Measurements from ENCODE around the gene IRX3.

The IRX3 gene

GRCh38 chr16:54285414-54286089 lies 1.0 kb downstream of the IRX3 start:
- TF ChIP-seq, protein P1, sequence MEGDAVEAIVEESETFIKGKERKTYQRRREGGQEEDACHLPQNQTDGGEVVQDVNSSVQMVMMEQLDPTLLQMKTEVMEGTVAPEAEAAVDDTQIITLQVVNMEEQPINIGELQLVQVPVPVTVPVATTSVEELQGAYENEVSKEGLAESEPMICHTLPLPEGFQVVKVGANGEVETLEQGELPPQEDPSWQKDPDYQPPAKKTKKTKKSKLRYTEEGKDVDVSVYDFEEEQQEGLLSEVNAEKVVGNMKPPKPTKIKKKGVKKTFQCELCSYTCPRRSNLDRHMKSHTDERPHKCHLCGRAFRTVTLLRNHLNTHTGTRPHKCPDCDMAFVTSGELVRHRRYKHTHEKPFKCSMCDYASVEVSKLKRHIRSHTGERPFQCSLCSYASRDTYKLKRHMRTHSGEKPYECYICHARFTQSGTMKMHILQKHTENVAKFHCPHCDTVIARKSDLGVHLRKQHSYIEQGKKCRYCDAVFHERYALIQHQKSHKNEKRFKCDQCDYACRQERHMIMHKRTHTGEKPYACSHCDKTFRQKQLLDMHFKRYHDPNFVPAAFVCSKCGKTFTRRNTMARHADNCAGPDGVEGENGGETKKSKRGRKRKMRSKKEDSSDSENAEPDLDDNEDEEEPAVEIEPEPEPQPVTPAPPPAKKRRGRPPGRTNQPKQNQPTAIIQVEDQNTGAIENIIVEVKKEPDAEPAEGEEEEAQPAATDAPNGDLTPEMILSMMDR (IDR thresholded peaks at IDR 0.05; ENCODE audit: extremely low read depth, missing control alignments) = no peak
- DNase-seq (ENCODE audit: low spot score) = peak; percentile 36

- no peak for DNase-seq (ENCODE audit: low spot score)
- TF ChIP-seq, protein P1 (IDR thresholded peaks at IDR 0.05; ENCODE audit: extremely low read depth, missing control alignments) = no peak
These were observed 1.6 kb downstream of the IRX3 start for GRCh38 chr16:54284931-54285413.

DNA sequence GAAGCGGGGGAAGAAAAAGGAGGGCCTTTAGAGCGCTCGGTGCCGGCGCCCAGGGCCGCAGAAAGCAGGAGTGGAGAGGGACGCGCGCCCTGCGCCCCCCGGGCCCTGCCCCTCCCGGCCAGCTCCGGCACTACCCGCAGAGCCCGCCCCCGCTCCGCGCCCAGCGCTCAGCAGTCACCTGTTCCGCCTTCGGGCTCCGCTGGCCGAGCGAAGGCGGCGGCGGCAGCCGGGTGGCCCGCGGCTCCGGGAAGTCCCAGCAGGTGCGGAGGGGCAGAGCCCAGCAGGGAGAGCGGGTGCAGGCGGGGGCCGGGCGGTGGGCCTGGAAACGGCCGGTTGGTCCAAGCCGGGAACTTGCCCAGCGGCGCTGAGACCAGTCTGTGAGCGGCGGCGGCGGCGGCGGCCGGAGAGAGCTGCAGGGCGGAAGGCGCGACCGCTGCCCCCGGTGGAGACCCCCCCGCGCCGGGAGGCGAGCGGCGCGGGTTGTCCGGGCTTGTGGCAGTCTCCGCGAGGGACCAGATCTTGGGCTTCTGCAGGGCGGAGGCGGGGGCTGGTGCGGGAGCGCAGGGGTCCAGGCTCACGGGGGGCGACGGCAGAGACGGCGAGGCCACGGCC lies 2.2 kb downstream of the IRX3 start:
- TF ChIP-seq, protein P1 (IDR thresholded peaks at IDR 0.05; ENCODE audit: extremely low read depth, missing control alignments) = no peak
- peak; percentile 64 for DNase-seq (ENCODE audit: low spot score)

- peak; percentile 38 for DNase-seq (ENCODE audit: low spot score)
- TF ChIP-seq, protein P1 (IDR thresholded peaks at IDR 0.05; ENCODE audit: extremely low read depth, missing control alignments) = no peak
These were observed 2.8 kb downstream of the IRX3 start for GRCh38 chr16:54283725-54284318.

- DNase-seq (ENCODE audit: low spot score) = no peak
- TF ChIP-seq, protein P1 (IDR thresholded peaks at IDR 0.05; ENCODE audit: extremely low read depth, missing control alignments) = no peak
These were observed 3.5 kb downstream of the IRX3 start for GRCh38 chr16:54282928-54283724.

DNA sequence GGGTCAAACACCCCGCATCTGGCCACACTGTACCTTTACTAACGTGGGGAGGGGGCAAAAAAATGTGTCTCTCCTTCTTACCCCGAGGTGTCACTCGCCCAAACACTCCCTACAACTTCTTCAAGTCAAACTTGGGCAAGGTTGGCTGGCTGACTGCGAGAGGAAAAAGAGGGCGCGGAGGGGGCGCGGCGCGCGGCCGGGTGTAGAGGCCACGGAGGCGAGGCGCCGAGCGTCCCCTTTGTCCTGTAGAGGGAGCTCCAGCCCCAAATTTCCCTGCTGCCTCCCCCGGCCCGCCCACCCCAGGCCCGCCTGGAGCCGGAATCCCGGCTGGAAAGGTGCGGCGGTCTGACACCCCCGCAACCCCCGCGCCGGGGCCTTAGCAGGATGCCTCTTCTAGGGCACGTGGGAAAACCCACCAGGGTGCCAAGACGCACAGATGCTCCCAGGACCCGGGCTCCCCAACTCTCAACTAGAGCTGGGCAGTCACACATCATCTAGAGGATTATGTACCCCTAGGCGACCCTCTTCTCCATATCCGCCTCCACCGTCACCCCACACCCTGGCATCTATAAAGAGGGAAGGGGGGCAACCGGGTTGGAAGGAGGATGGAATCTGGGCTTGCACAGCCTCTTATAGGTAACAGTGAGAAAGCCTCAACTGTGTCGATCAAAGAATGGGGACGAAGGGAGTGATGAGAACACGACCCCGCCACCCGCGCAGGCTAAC lies 4.2 kb downstream of the IRX3 start:
- peak; percentile 75 for DNase-seq (ENCODE audit: low spot score)
- TF ChIP-seq, protein P1 (IDR thresholded peaks at IDR 0.05; ENCODE audit: extremely low read depth, missing control alignments) = peak; percentile 34

All from GM20000 (cell line).